NOMO-1 (cell line): ENCODE measurements around the gene RAMP1.
A peak's percentile ranks its signal among the peaks of the same experiment; 100 is the strongest.
"Not testable (repeated sequence)": the region's sequence is repeated elsewhere in the genome, so short reads cannot be mapped to it uniquely, and the experiment has no call there.

Source experiments
- DNase-seq, 2 experiments: peaks; one replicate each; lab custom pipeline; 2025; ENCODE audit not compliant: unreplicated experiment in 2 of 2; lab: John Stamatoyannopoulos, UW

Gene RAMP1

DNA sequence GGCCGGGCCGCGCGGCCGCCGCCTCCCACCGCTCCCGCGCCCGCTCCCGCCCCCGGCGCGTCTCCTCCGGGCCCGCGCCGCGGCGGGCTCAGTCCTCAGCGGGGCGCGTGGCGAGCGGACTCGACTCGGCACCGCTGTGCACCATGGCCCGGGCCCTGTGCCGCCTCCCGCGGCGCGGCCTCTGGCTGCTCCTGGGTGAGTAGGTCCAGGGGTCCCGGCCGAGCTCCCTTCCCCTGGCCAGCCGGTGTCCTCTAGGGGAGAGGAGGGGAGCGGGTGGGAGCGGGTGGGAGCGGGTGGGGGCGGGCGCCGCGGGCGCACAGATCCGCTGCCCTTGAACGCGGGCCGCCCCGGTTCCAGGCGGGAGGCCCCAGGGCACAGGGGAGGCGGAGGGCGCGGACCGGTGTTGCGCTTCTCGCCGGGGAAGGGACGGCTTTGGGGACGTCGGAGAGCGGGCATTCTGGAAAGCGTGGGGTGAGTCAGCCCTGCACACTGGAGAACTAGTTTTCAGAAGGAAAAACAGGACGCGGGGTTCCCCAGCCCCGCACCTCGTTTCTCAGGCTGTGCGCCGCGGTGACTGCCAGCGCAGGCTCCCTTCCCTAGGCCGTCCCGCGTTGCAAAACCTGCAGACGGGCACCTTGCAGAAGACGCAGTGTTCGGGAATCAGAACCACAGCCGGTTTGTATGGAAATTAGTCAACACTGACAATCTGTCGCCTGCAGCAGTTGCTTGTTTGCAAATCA is at the start of gene RAMP1:
TSS of gene RAMP1 (plus strand) at position 91 of the 740 bp plus-strand sequence. CDS start at position 144, 53 bp downstream.
- peak in 1 of 2 experiments; percentile 29 for DNase-seq

DNA sequence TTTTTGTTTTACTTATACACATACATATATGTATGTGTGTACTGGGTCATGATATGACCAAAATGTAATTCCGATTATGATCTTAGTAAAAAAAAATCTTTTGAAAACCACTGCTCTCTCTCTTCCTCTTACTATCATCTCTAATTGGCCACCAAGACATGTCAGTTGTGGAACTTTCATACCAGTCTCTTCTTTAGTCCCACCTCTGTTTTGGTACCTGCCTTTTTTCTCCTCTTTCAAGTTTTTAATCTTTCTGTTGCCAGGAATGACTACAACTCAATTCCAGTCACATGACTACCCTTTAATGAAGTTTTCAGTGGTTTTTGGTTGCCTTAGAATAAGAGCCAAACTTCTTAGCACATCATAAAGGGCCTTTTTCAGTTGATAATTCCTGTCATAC is 43.8 kb upstream of the RAMP1 start:
- no peak for DNase-seq

DNA sequence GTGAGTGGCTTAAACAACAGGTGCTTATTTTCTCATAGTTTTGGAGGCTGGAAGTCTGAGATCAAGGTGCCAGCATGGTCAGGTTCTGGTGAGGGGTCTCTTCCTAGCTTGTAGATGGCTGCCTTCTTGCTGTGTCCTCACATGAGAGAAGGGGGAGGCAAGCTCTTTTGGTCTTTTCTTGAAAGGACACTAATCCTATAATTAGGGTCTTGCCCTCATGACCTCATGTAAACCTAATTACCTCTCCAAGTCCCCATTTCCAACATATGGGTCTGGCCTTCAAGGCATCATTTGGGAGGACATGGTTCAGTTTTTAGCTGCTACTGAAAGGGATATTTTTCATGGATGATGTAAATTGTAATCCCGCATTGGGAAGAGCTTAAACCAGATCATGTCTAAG is 42.9 kb upstream of the RAMP1 start:
- DNase-seq, result no peak

DNA sequence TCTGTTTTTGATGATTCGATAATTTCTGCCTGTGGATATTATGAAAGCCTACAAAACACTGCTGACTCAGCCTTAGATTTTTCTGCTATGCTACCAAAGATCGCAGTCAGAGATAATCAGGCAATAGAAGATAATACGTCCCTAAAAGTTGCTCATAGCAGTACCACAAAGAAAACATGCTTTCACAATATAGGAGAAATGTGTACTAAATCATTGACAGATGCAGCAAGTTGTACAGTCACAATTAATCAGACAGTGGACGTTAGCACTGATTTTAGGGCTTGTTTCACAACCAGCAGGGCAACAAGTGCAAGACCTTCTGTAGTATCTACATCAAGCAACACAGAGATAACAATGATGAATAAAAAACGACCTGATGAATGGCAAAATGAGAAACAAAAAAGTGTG is 41.4 kb upstream of the RAMP1 start:
- peak in 1 of 2 experiments; percentile 44 for DNase-seq

DNA sequence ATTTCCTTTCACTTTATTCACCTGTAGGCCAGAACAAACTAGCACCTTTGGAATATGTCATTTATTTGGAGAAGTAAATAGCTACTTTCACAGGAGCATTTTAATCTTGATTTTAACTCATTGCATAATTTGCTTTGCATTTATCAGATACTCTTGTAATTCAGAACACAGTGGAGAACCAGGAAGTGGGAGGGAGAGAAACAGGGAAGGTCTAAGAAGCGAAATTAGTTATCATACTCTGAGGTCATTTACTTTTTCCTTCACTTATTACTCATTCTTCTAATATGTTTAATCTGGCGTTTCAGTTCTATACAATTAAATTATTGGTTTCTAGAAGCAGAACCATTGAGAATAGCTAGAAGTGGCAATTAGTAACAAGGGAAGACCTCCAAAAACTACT is 40.2 kb upstream of the RAMP1 start:
- peak in 1 of 2 experiments; percentile 26 for DNase-seq

DNA sequence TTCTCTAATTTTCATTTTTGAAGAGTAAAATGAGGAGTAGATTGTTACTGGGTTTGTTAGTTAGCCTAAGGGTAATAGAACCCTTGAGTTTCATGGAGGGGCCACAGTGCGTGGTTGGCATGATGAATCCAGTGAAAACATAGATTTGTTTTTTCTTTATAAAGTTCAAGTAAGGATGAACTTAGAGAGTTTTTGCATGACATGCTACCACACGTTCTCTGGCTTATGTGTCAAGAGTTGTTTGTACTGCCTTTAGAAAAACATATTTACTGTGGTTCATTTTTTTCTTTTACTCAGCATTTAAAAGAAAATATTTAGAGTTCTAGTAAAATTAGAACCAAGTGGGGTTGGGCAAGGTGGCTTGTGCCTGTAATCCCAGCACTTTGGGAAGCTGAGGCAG is 39.0 kb upstream of the RAMP1 start:
- no peak for DNase-seq

DNA sequence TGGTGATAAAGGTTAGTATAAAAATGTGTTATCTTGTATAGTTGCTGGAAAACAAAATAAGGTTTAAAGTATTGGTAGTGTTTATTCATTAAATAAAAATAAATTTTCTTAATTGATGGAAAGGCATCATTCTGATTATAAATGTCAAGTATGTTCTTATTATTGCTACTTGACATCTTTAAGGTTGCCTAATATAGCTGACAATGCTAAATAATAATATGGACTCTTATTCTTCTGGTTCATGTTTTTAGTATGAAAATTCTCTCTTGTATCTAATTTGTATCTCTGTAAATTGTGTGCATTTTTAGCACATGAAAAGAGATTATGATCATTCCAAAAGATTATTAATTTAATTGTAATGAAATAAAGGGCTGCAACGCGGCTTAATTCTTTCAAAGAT is 35.9 kb upstream of the RAMP1 start:
- DNase-seq, result no peak

DNA sequence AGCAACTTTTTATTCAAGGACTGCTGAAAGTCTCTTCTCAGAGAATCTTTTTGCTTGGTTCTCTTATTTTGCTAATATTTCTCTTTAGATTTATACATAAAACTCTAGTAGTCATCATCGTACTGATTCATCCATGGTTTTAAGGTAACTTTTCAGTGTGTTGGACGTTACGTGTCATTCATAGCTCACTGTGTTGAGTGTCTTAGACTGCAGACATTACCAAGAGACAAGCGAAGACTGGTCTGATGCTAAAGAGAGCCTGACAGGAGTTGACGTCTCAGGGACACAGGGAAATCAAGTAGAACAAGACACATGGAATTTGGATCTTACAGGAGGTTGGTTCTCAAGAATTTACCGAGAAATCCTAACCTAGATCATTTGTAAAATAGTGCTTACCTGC is 35.3 kb upstream of the RAMP1 start:
- DNase-seq, result no peak

DNA sequence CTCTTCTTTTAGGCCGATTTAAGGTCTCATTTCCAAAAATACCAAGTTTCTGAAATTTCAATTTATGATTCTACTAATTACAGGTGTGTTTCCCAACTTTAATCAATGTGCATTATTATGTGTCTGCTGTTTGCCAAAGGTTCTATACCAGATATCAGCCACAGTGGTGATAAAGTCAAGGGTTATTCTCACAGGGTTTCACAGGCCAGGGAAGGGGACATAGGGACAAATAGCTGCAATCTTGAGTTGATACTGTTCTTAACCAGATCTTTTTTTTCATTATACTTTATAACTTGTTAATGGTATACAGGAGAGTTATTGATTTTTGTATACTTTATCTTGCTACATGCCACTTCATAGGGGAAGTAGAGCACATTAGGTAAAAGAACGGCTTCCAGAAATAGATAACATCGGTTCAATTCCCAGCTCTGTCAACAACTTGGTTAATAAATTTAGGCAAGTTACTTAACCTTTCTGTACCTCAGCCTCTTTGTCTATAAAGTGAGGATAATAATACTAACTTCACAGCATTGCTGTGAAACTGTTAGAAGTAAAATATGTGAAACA is 31.9 kb upstream of the RAMP1 start:
- no peak for DNase-seq

DNA sequence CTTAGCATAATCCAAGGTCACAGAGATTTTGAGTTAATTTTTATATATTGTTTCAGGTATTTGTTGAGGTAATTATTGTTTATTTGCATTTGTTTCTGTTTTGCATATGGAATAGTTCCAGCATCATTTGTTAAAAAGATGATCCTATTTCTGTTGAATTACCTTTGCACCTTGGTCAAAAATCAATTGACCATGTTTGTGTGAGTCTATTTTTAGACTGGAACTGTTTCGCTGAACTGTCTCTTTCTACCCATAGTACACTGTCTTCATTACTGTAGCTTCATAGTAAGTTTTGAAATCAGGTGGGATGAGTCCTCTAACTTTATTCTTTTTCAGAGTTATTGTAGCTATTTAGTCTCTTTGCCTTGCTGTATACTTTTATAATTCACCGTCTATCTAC is 28.9 kb upstream of the RAMP1 start:
- DNase-seq, result no peak

DNA sequence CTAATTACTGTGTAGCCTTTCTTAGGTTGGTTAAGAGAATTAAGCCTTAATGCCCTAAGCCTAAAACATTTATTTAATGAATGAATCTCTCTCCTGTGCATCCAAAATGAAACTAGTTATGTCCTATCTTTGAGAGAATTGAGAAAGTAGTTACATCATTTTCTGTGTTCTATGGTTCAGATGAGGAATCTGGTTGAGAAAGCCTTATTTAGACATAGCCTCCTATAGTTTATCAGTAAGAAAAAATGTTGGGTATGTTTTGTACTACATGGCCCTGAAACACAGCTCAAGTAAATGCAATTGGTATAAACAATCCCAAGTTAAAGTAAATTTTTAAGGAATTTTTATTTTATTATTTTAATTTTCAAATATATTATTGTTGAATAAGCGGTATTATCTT is 25.9 kb upstream of the RAMP1 start:
- no peak for DNase-seq

DNA sequence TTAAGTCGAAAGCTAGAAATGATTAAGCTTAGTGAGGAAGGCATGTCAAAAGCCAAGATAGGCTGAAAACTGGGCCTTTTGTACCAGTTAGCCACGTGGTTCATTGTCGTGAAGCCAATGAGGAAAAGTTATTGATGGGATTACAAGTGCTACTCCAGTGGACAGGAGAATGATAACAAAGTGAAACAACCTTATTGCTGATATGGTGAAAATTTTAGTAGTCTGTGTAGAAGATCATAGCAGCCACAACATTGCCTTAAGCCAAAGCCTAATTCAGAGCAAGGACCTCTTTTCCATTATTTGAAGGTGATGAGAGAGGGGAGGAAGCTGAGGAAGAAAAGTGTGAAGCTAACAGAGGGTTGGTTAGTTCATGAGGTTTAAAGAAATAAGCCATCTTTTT is 24.1 kb upstream of the RAMP1 start:
- no peak for DNase-seq

DNA sequence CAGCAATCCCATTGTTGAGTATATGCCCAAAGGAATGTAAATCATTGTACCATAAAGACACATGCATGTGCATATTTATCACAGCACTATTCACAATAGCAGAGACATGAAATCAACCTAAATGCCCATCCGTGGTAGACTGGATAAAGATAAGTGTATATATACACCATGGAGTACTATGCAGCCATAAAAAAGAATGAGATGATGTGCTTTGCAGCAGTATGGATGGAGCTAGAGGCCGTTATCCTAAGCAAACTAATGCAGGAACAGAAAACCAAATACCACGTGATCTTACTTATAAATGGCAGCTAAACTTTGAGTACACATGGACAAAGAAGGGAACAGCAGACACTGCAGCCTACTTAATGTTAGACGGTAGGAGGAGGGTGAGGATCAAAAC is 18.4 kb upstream of the RAMP1 start:
- no peak for DNase-seq

DNA sequence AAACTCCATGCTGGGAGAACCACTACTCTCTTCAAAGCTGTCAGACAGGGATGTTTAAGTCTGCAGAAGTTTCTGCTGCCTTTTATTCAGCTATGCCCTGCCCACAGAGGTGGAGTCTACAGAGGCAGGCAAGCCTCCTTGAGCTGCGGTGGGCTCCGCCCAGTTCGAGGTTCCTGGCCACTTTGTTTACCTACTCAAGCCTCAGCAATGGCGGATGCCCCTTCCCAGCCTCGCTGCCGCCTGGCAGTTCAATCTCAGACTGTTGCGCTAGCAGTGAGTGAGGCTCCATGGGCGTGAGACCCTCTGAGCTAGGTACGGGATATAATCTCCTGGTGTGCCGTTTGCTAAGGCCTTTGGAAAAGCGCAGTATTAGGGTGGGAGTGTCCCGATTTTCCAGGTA is 10.5 kb upstream of the RAMP1 start:
- not testable (repeated sequence) for DNase-seq

DNA sequence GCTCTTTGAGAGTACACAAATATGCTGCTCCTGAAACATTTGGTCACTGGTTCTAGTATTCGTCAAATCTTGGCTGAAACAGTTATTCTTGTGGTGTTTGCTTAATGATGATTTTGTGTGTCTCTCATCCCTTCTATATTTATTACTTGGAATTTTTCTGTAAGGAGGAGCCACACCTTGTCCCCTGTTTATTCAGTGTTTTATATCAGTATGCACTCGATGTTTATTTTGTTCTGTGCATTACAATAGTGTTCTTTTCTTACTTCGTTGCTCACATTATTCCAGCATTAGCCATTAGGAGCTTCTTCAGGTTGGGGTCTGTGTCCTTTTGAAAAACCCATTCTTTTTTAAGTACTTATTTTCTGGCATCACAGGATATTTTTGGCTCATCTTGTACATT is 5.1 kb upstream of the RAMP1 start:
- DNase-seq, result no peak

DNA sequence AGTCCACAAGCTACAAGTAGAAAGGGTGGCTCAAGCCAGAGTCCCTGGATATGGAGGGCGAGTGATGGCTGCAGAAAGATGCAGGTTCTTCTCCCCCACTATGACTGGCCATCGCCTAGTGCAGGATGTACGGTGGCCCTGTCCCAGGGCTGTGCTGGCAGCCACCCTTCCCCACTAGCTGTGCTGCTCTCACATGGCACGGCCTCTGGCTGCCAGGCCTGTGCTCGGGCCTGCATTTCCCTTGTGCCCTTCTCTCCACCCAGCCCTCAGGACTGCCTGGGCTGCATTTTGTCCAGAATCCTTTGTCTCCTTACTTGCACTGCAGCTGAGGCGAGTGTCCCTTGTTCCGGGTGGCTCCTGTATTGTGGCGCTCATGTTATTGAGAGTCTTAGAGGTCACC is 1.6 kb upstream of the RAMP1 start:
- no peak for DNase-seq

DNA sequence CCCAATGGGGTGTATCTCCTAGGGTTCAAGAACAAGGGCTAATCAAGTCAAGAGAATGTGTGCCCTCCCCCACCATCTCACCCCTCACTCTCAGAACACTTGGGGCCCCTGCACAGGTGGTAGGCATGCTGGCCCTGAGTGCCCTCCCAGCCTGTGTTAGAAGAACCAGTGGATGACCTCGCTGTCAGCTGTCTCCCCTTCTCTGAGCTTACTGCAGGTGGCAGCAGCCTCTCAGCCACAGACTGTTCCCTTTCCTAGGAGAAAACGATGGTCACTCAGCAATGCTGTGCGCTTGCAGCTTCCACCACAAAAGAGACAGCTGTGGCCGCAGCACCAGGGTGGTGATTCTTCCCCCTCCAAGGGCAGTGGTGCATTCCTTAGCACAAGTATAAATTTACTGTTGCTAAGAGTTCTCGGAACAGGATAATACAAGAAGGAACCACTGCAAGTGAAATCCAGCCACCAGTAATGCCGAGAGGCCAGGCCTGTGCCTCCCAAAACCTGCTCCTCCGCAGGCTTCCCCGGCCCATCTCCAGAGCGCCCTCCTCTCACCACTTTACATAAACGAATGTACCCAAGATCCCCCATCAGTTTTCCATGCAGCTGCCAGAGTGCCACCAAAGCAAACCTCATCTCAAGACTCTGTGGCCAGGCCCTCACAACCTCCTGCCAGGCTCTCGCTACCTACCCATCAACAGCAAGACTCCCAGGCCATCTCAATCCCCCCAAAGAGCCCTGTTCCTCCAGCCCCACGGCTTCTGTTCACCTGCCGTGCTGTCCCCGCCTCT is 935 bp upstream of the RAMP1 start:
- DNase-seq, result peak; percentile 45 to 68

DNA sequence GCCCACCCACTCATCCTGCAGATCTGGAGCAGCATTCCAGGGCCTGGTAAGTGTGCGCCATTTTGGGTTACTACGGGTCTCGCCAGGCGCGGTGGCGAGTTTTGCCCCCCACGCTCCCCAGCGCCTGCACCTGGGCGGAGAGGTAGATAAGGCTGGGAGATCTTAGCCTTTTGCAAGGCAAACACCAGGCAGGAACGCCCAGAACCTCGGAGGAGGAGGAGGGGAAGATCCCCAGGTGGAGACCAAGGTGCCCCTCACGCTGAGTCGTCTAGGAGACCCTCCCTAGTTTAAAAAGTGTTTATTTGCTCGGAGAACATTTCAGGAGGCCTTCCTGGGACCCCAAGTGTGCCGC is 365 bp upstream of the RAMP1 start:
- DNase-seq, result no peak

DNA sequence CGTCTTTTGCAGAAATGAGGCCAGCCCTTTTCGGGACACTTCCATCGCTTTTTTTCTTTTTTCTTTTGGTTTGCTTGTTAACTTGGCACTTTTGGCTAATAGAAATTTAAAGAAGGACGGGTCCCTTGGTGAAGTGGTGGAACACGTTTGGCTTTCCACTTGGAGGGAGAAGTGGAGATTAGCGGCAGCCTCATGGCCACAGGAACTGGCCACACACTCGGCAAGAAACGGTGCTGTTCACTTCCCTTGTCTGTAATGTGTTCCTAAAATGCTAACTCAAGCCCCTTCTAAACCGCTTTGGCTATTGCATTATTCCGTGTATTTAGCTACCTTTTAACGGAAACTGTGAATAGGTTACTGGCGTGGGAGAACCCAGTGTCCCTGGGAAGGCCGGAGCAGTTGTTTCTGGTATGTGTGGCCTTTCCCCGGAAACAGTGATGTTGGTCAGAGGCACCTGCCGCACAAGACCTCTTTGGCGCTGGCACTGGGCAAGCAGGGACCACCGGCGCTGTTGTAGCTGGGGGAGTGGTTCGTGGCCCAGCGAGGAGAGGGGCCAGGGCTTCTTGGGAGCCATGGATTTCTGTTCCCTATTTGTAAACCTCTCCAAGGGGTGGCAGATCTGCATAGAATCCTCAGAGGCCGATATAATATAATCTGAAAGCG is 981 bp downstream of the RAMP1 start:
- peak in 1 of 2 experiments; percentile 28 for DNase-seq

DNA sequence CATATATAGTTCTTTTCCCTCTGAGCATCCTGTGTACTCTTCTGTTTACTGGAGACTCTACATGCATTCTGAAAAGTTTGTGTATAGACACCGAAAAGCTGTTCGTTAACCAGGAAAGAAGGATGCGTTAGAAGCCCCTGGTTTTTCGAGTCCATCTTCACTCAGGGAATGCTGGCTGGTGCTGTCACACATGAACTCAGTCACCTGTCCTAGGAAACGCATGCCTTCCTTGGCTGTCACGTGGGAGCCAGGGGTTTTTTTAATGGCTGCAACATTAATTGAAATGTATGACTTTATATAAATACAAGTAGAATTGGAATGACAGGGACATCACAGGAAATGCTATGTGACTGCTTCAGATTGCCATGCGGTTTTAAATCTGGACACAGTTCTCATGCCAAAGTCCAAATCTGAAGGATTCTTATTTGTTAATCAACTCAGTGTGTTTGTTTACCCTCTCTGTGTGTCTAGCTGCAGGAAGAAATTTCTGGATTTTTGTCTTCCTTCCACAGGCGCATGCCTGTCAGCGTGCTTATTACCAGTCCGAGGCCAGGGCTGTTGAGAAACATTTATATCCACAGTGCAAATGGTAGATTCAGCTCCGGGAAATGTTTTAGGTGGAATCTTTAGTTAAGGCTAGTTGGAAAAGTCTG is 2.6 kb downstream of the RAMP1 start:
- no peak for DNase-seq

DNA sequence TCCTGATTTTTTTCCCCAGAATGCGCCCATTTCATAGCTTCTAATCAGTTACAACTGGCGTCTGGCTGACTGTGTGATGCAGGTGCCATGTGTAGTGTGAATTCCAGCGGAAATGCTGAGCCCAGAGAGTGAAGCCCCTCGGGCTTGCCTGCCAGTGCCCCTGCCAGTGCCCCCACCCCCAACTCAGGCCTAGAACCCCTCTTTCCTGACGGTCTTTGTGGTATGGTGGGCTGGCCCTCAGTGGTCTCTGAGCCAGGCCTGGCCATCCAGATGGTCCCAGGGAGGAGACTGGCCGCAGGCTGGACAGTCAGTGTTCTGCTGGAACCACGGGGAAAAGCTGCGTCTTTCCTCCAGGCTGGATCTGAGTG is 3.1 kb downstream of the RAMP1 start:
- DNase-seq, result no peak
